Measurements from ENCODE around the gene NCOR2.

Gene NCOR2

DNA sequence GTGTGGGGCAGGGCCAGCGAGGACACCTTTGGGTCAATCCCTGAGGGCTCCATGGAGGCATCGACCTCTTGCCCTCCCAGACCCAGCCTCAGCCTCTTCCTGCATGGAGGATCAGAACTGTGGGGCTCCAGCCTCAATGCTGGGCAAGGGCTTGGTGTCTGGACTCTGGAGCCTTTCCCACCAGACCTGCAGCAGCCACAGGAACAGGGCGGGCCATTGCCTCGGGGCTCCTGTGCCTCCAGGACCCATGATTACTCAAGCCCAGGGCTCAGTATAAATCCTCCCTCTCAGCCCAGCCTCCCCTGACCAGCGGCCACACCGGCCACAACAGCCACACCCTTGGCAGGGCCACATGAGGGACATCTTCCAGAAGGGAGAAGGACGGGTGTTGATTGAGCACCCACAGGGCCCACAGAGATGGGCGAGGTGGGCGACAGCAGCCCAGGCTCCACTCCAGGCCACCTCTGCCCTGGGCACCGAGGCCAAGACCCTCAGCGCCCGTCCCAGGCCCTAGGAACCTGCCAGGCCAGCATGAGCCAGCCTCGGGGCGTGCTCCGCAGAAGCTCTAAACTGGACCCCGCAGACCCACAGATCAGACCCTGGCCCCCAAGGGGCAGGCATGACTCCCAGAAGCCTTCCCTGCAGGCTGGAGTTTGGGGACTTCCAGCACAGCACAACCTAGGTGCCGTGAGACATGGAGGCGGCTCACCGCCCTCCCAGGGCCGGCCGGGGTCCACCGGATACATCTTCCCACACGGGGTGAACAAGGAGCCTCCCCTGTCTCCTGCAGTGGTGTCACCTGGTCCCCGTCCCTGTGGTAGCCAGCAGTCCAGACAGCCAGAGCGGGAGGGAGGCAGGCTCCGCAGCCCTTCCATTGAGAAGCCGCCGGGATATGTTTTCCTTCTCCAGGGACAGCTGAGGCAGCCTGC is 25.1 kb downstream of the NCOR2 start:
- DNase-seq: no peak

- no peak for DNase-seq
Measured at GRCh38 chr12:124541322-124541721, 26.1 kb downstream of the NCOR2 start.

- DNase-seq: no peak
Measured at GRCh38 chr12:124539084-124540041, 28.0 kb downstream of the NCOR2 start.

DNA sequence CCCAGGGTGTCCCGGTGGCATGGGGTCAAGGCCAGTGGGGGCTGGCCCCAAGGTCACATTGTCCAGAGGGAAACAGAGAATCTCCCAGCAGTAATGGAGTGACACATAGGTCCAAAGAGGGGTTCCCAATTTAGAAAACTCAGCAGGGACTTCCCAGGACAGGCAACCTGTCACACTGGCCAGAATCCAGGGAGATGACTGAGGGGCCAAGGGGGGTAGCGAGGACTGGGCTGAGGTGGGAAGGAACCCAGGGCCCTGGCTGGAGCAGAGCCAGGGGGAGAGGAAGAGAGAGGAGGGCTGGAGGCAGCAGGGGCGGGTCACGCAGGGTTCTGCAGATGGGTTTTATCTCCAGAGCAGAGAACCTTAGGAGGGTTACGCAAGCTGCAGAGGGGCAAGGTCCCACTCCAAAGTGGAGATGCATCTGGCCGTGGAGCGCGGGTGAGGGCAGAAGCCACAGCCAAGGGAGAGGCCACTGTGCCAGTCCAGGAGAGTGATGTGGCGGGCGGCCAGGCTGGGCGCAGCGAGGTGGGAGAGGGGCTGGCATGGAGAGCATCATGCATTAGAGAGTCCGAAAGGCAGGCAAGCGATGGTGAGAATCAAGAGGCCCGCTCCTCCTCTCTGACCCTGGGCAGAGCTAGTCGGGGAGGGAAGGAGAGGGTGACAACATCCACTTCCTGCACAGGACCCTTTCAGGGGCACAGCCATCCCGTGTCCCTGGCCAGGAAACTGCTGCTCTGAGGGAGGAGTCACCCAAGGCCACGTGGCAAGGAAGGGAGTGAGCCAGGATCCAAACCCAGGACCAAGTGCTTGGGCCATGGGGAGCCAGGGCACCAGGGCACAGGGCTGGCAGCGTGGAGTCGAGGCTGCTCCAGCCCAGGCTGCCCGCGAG is 29.0 kb downstream of the NCOR2 start:
- DNase-seq: no peak

GRCh38 chr12:124537525-124538193 is 29.8 kb downstream of the NCOR2 start:
- DNase-seq: no peak

- DNase-seq: no peak
Measured at GRCh38 chr12:124536641-124537040, 30.8 kb downstream of the NCOR2 start.

- no peak for DNase-seq
Measured at GRCh38 chr12:124534776-124535740, 32.4 kb downstream of the NCOR2 start.

GRCh38 chr12:124533456-124533855 is 34.0 kb downstream of the NCOR2 start:
- no peak for DNase-seq

DNA sequence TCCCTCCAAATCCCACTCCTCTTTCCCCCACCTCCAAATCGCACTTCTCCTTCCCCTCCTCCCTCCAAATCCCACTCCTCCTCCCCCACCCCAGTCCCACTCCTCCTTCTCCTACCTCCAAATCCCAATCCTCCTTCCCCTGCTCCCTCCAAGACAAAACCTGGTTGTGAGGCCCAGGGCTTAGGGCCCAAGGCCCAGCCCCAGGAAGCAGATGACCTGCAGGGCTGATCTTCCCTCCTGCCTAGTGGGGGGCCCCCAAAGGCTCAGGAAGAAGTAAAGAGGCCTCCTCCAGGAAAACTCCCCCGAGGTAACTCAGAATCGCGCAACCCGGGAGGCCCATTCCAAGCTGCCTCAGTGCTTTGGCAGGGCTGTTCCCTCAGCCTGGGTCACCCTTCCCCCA is 34.4 kb downstream of the NCOR2 start:
- DNase-seq: no peak

DNA sequence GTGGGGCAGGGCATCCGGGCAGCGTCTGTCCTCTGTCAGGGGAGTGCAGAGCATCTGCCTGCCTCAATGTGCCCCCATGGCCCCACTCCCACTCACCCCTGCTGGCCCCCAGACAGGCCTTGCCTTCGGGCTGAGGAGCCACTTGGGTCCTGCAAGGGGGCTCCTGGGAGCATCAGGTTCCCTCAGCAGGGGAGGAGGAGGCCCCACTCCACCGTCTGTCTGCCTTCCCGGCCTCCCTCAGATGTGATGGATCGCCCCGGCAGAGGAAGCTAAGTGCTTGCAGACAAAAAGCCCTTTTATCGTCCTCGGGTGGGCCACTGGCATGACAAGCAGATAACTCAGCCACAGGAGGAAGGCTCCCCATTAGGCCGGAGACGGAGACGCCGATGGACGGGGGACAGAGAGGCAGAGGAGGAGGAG is 35.1 kb downstream of the NCOR2 start:
- DNase-seq: no peak

- no peak for DNase-seq
Measured at GRCh38 chr12:124531906-124532305, 35.5 kb downstream of the NCOR2 start.

GRCh38 chr12:124531281-124531745 is 36.1 kb downstream of the NCOR2 start:
- no peak for DNase-seq

GRCh38 chr12:124530637-124531263 is 36.7 kb downstream of the NCOR2 start:
- DNase-seq: no peak

GRCh38 chr12:124529565-124530276 is 37.7 kb downstream of the NCOR2 start:
- no peak for DNase-seq

DNA sequence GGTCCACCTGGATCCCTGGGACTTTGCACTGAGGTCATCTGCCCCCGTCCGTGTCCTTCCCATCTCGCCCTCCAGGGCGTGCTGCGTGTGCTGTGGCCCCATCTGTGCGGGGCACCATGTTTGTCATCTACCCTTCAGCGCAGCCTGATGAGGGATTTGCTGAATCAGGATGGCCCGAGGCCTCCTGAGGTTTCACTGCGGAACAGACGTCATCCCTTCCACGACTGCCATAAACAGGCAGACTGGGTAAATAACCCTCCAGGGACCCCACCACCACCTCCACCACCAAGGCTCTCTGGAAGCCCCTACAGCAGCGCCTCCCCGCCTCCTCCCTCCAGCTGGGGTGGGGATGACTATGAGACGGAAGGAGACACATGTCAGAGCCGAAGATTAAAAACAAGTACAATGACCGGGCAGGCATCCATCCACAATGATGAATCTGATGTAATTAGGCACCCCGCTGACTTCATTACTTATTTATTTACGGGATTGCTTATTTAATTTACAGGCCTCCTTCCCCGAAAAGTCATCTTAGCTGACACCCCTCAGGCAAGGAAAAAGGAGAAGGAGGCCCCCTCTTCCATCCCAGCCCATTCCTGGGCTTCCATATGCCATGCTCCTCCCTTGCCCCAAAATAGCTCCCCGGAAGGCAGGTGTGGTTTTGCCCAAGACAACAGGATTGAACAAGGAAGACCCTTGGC is 39.4 kb downstream of the NCOR2 start:
- DNase-seq: no peak

DNA sequence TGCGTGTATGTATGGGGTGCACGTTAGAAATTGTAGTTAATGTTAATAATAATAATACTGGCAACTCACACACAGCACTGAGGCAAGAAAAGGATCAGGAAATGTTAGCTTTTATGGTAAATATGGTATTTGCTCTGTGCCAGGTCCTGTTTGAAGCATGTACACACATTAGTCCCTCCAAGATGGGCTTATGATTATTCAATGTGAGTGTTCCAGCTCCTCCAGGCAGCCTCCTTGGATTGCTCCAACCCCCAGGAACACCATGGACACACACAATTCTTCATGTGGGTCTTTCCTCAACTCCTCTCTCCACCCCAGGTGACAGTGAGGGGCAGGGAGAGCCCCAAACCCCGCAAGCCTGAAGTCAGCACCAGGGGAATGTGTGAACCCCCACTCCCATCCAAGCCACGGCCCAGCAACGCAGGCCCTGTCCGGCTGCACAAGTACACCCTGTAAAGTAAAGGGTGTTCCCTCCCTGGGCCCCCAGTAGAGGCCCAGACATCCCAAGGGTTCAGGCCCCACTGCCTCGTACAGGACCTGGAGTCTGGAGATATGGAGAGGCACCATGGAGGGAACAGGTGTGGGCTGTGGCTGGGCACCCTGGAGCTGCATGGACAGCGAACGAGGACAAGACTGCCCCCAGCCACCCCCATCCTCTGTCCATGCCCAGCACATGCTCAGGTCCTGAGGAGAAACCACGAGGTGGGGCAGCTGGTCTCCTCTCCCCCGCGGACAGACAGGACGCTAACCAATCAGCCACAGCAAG is 41.3 kb downstream of the NCOR2 start:
- DNase-seq: no peak

- no peak for DNase-seq
Measured at GRCh38 chr12:124525455-124525854, 42.0 kb downstream of the NCOR2 start.
